CD14-positive monocyte (primary cell): ENCODE results near the gene SNX18. TPM values are rescaled to one million over a fixed set of nuclear protein-coding genes. Genes with fewer than 3 reads are reported as not detected.

Source experiments
- DNase-seq, 3 donors: peaks; one replicate each; pipeline ENCODE4 v3.0.0-alpha.2; 2011 to 2022
- H2AFZ ChIP-seq: 2 replicates; pipeline ENCODE4 v1.6.0; 2012; ENCODE audit warnings: mild to moderate bottlenecking, low read depth, low read length, inconsistent platforms; ENCODE audit not compliant: insufficient read depth, poor library complexity, severe bottlenecking
- H3K27ac ChIP-seq, 2 donors: 1 replicate in 1 of 2; 2 replicates in 1 of 2; pipeline ENCODE4 v1.5.1; 2012 to 2013; ENCODE audit warnings: low read length in 2 of 2, control low read depth in 1 of 2, inconsistent platforms in 1 of 2, low read depth in 1 of 2, mild to moderate bottlenecking in 1 of 2
- H3K27me3 ChIP-seq, 2 donors: one replicate each; pipeline versions ENCODE4 v1.6.0 to v1.6.1; 2011 to 2013; ENCODE audit warnings: low read length in 2 of 2; ENCODE audit not compliant: control insufficient read depth in 2 of 2, insufficient read depth in 2 of 2
- H3K36me3 ChIP-seq, 2 donors: replicated peaks in 1 of 2; 1 replicate in 1 of 2; 2 replicates in 1 of 2; pipeline versions ENCODE4 v1.5.1 to v1.6.1; 2012 to 2013; ENCODE audit warnings: low read length in 2 of 2, control low read depth in 1 of 2, inconsistent platforms in 1 of 2, mild to moderate bottlenecking in 1 of 2; ENCODE audit not compliant: insufficient read depth in 2 of 2, control insufficient read depth in 1 of 2
- H3K4me1 ChIP-seq, 2 donors: 1 replicate in 1 of 2; 2 replicates in 1 of 2; pipeline versions ENCODE4 v1.5.1 to v1.6.1; 2012 to 2013; ENCODE audit warnings: low read length in 2 of 2, control low read depth in 1 of 2, inconsistent platforms in 1 of 2, mild to moderate bottlenecking in 1 of 2, moderate library complexity in 1 of 2; ENCODE audit not compliant: insufficient read depth in 2 of 2, control insufficient read depth in 1 of 2
- H3K4me2 ChIP-seq: replicated peaks from 2 replicates; pipeline ENCODE3; 2012; ENCODE audit warnings: low read length, moderate library complexity, mild to moderate bottlenecking; ENCODE audit not compliant: poor library complexity, severe bottlenecking; ENCODE audit errors: extremely low read depth
- H3K4me3 ChIP-seq, 3 experiments: fragments of 200-600 bp in 1 of 3; sonication (generic) in 1 of 3; replicated peaks in 1 of 3; 1 replicate in 2 of 3; 2 replicates in 1 of 3; pipeline ENCODE4 v1.5.1; 2011 to 2013; ENCODE audit warnings: low read length in 3 of 3, mild to moderate bottlenecking in 3 of 3, control low read depth in 2 of 3, low read depth in 2 of 3, inconsistent platforms in 1 of 3, moderate library complexity in 1 of 3
- H3K79me2 ChIP-seq: 2 replicates; pipeline ENCODE4 v1.6.0; 2012; ENCODE audit warnings: mild to moderate bottlenecking, control low read depth, inconsistent platforms, low read length, moderate library complexity; ENCODE audit not compliant: insufficient read depth
- H3K9ac ChIP-seq: 2 replicates; pipeline ENCODE4 v1.6.0; 2017; ENCODE audit warnings: low read length, mild to moderate bottlenecking; ENCODE audit not compliant: insufficient read depth, poor library complexity, severe bottlenecking
- H3K9me3 ChIP-seq, 2 donors: replicated peaks in 1 of 2; 1 replicate in 1 of 2; 2 replicates in 1 of 2; pipeline versions ENCODE4 v1.5.1 to v1.6.1; 2012 to 2013; ENCODE audit warnings: low read length in 2 of 2, control low read depth in 1 of 2; ENCODE audit not compliant: control insufficient read depth in 1 of 2, insufficient read depth in 1 of 2
- H4K20me1 ChIP-seq: 2 replicates; pipeline ENCODE4 v1.6.0; 2012; ENCODE audit warnings: mild to moderate bottlenecking, low read length, control low read depth, moderate library complexity; ENCODE audit not compliant: insufficient read depth
- H3K27ac Mint-ChIP-seq, 7 donors: one replicate each; pipeline ENCODE4 v1.8.0; 2020; ENCODE audit warnings: mild to moderate bottlenecking in 7 of 7, mixed read lengths in 7 of 7, moderate library complexity in 6 of 7, inconsistent platforms in 2 of 7
- H3K27me3 Mint-ChIP-seq, 3 donors: one replicate each; pipeline ENCODE4 v1.8.0; 2021 to 2022; ENCODE audit warnings: low read depth in 3 of 3, mild to moderate bottlenecking in 3 of 3, mixed read lengths in 3 of 3, moderate library complexity in 3 of 3, inconsistent platforms in 1 of 3
- H3K36me3 Mint-ChIP-seq, 2 donors: one replicate each; pipeline ENCODE4 v1.8.0; 2020; ENCODE audit warnings: mixed read lengths in 2 of 2, inconsistent platforms in 1 of 2, mild to moderate bottlenecking in 1 of 2
- H3K4me1 Mint-ChIP-seq: one replicate; pipeline ENCODE4 v1.8.0; 2020; ENCODE audit warnings: mild to moderate bottlenecking, mixed read lengths
- H3K4me3 Mint-ChIP-seq, 2 donors: one replicate each; pipeline ENCODE4 v1.8.0; 2020; ENCODE audit warnings: mild to moderate bottlenecking in 2 of 2, mixed read lengths in 2 of 2, moderate library complexity in 1 of 2
- H3K9me3 Mint-ChIP-seq, 7 donors: one replicate each; pipeline ENCODE4 v1.8.0; 2020 to 2022; ENCODE audit warnings: mixed read lengths in 7 of 7, mild to moderate bottlenecking in 6 of 7, moderate library complexity in 6 of 7, inconsistent platforms in 2 of 7
- CTCF ChIP-seq: fragments of 200-600 bp; IDR thresholded peaks from one replicate; pipeline ENCODE4 v1.8.0; 2022; ENCODE audit warnings: antibody characterized with exemption, mild to moderate bottlenecking
- whole genome bisulfite sequencing: methylation state at CpG from one replicate; pipeline ENCODE4 v1.1.5; 2013; ENCODE audit warnings: missing lambda C conversion rate; ENCODE audit not compliant: insufficient coverage; 5-methylcytosine and 5-hydroxymethylcytosine counted together
- intact Hi-C, 2 donors: fragments of 100-400 bp; cut with micrococcal nuclease; formaldehyde crosslinking; loops; one replicate each; pipeline versions ENCODE4 v1.15.0 to v1.15.1; 2023
- polyA plus RNA-seq, 3 donors: library from polyadenylated mRNA; depleted of rRNA in 1 of 3; unstranded in 2 of 3; stranded (reverse) in 1 of 3; fragments of 300-500 nt in 2 of 3; fragments of >200 nt in 1 of 3; fragmentation: Illumina TruSeq in 2 of 3; gene quantifications; 1 replicate in 2 of 3; 2 replicates in 1 of 3; pipeline ENCODE4 v1.2.3, GENCODE V29; 2012 to 2021

Gene SNX18
- polyA plus RNA-seq, 3 donors: 6.8 to 33.3 (median 12.4) TPM

DNA sequence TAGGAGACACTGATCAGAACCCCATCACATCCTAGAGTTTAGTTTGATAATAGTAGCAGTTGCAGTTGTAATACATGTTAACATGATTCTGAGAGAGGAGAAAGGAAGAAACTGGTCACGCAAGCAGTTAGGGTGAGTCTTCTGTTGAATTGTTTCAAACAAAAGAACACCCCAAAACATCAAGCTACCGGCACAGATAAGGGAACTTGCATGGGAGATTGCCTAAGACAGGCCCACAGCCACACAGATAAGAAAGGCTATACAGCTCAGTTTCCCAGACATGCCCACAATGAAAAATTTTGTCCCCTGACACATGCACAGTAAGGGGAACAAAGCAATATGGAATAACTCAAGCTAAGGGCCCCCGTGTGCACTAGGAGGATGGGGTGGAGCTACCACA, 46.2 kb upstream of the SNX18 start:
- no peak overlapping the region for H3K27ac Mint-ChIP-seq
- intact Hi-C loops: no loop called here
- Histone ChIP-seq H4K20me1 (no peaks in the 10 kb centered on the region), H2AFZ (no peak overlapping the region), H3K27me3 (no peaks in the 10 kb centered on the region), H3K36me3 (no peaks in the 10 kb centered on the region), H3K9me3 (no peaks in the 10 kb centered on the region), H3K4me3 (no peak overlapping the region), H3K9ac (no peak overlapping the region), H3K27ac (no peak overlapping the region), H3K4me2 (no peak overlapping the region), H3K4me1 (peaks cover 0 to 2% of the 10 kb centered on the region in 2 donors), H3K79me2 (no peaks in the 10 kb centered on the region)
- peaks cover 0 to 2% (median 2%) of the 10 kb centered on the region in 3 donors for H3K27me3 Mint-ChIP-seq
- no peak overlapping the region for H3K4me3 Mint-ChIP-seq
- H3K36me3 Mint-ChIP-seq: no peaks in the 10 kb centered on the region
- no peak for DNase-seq
- peaks cover 0 to 2% (median 0%) of the 10 kb centered on the region in 7 donors for H3K9me3 Mint-ChIP-seq
- peaks cover 7% of the 10 kb centered on the region for H3K4me1 Mint-ChIP-seq
- WGBS: no CpG with 5 or more reads among the region's 3 CpGs
- TF ChIP-seq CTCF: no peak

GRCh38 chr5:54476682-54477081, 40.9 kb upstream of the SNX18 start:
- peaks cover 0 to 10% (median 3%) of the 10 kb centered on the region in 7 donors for H3K9me3 Mint-ChIP-seq
- Histone ChIP-seq H3K9ac (no peak overlapping the region), H3K27ac (no peak overlapping the region), H3K79me2 (no peaks in the 10 kb centered on the region), H2AFZ (no peak overlapping the region), H3K4me3 (no peak overlapping the region), H3K4me1 (peaks cover 0 to 8% of the 10 kb centered on the region in 2 donors), H3K9me3 (no peaks in the 10 kb centered on the region), H3K36me3 (no peaks in the 10 kb centered on the region), H4K20me1 (no peaks in the 10 kb centered on the region), H3K27me3 (no peaks in the 10 kb centered on the region), H3K4me2 (no peak overlapping the region)
- DNase-seq: no peak
- intact Hi-C loops: no loop called here
- H3K27me3 Mint-ChIP-seq: peaks cover 0 to 6% (median 0%) of the 10 kb centered on the region in 3 donors
- H3K4me3 Mint-ChIP-seq: no peak overlapping the region
- peaks cover 14% of the 10 kb centered on the region for H3K4me1 Mint-ChIP-seq
- WGBS: no CpG with 5 or more reads among the region's 2 CpGs
- no peaks in the 10 kb centered on the region for H3K36me3 Mint-ChIP-seq
- no peak overlapping the region for H3K27ac Mint-ChIP-seq
- no peak for TF ChIP-seq CTCF
